Transverse colon (tissue), 4 donors: ENCODE measurements around the gene SLC29A3. TPM values are rescaled to one million over a fixed set of nuclear protein-coding genes. Genes with fewer than 3 reads are reported as not detected.

Experiments
- DNase-seq: peaks from one replicate; pipeline ENCODE4 v3.0.0-alpha.2; 2019
- H3K27ac ChIP-seq, 4 donors: fragments of 200-600 bp; sonication (generic); 2 replicates each; pipeline ENCODE4 v1.5.1; 2016 to 2018; ENCODE audit warnings: inconsistent platforms in 4 of 4
- H3K27me3 ChIP-seq: fragments of 200-600 bp; sonication (generic); 2 replicates; pipeline ENCODE4 v1.5.1; 2017; ENCODE audit warnings: inconsistent platforms
- H3K36me3 ChIP-seq, 4 donors: fragments of 200-600 bp; sonication (generic); 2 replicates each; pipeline ENCODE4 v1.5.1; 2017 to 2019; ENCODE audit warnings: inconsistent platforms in 4 of 4
- H3K4me1 ChIP-seq, 4 donors: fragments of 200-600 bp; sonication (generic); 2 replicates each; pipeline ENCODE4 v1.5.1; 2017 to 2020; ENCODE audit warnings: inconsistent platforms in 4 of 4
- H3K4me3 ChIP-seq, 4 donors: fragments of 200-600 bp; sonication (generic); 1 replicate in 1 of 4; 2 replicates in 3 of 4; pipeline versions ENCODE4 v1.5.1 to v1.6.1; 2017 to 2019; ENCODE audit warnings: inconsistent platforms in 4 of 4
- H3K9me3 ChIP-seq, 2 donors: fragments of 200-600 bp; sonication (generic); 2 replicates each; pipeline ENCODE4 v1.5.1; 2017 to 2019; ENCODE audit warnings: inconsistent platforms in 2 of 2
- EP300 ChIP-seq: sonication (generic); formaldehyde crosslinking; IDR thresholded peaks from one replicate; pipeline ENCODE4 v1.6.1; 2017; ENCODE audit warnings: antibody characterized with exemption, low read depth
- POLR2A ChIP-seq: fragments of 450-650 bp; IDR thresholded peaks from one replicate; pipeline ENCODE4 v1.6.1; 2016; ENCODE audit warnings: antibody characterized with exemption, mild to moderate bottlenecking, moderate library complexity
- POLR2AphosphoS5 ChIP-seq, 3 donors: sonication (generic); formaldehyde crosslinking; IDR thresholded peaks; one replicate each; pipeline ENCODE4 v1.6.1; 2016; ENCODE audit warnings: antibody characterized with exemption in 3 of 3
- WGBS, 2 donors: methylation state at CpG; one replicate each; pipeline ENCODE4 v1.1.5; 2018; ENCODE audit warnings: low coverage in 1 of 2; 5-methylcytosine and 5-hydroxymethylcytosine counted together
- in situ Hi-C, 4 donors: fragments of 200-750 bp; cut with MboI; loops; one replicate each; pipeline versions ENCODE4 v1.15.0 to v1.15.1; 2017; ENCODE audit warnings: low sequenced_read_pairs in 3 of 4, low pct_ligation_motif_present in 1 of 4, low pct_unique_long_range_greater_than_20kb in 1 of 4
- intact Hi-C: fragments of 100-400 bp; cut with DNase I; formaldehyde crosslinking; loops from one replicate; pipeline ENCODE4 v1.15.1; 2023; ENCODE audit warnings: low total_unique reads
- total RNA-seq, 4 donors: library from RNA; depleted of rRNA; stranded (reverse); fragments of >200 nt; gene quantifications; one replicate each; pipeline ENCODE4 v1.1.0, GENCODE V29; 2016
- TF ChIP-seq, protein P1 (sequence below), 5 experiments: fragments of 200-600 bp in 3 of 5; fragments of 450-650 bp in 2 of 5; sonication (generic) in 3 of 5; IDR thresholded peaks; 1 replicate in 2 of 5; 2 replicates in 3 of 5; pipeline ENCODE4 v1.5.1; 2016 to 2017; ENCODE audit warnings: antibody characterized with exemption in 5 of 5, inconsistent platforms in 3 of 5, mild to moderate bottlenecking in 2 of 5, moderate library complexity in 1 of 5

The SLC29A3 gene
- total RNA-seq, 4 donors from 2014 or later: 0.75 to 6.4 (median 3.4) TPM

GRCh38 chr10:71342573-71343391, 23.7 kb downstream of the SLC29A3 start:
- H3K27ac ChIP-seq: peak overlapping the region; percentile 2 to 79 (median 62)
- no peak overlapping the region for H3K4me3 ChIP-seq
- no peaks in the 10 kb centered on the region for H3K9me3 ChIP-seq
- no peaks in the 10 kb centered on the region for H3K36me3 ChIP-seq
- in situ Hi-C loops: no loop called here
- TF ChIP-seq, protein P1, sequence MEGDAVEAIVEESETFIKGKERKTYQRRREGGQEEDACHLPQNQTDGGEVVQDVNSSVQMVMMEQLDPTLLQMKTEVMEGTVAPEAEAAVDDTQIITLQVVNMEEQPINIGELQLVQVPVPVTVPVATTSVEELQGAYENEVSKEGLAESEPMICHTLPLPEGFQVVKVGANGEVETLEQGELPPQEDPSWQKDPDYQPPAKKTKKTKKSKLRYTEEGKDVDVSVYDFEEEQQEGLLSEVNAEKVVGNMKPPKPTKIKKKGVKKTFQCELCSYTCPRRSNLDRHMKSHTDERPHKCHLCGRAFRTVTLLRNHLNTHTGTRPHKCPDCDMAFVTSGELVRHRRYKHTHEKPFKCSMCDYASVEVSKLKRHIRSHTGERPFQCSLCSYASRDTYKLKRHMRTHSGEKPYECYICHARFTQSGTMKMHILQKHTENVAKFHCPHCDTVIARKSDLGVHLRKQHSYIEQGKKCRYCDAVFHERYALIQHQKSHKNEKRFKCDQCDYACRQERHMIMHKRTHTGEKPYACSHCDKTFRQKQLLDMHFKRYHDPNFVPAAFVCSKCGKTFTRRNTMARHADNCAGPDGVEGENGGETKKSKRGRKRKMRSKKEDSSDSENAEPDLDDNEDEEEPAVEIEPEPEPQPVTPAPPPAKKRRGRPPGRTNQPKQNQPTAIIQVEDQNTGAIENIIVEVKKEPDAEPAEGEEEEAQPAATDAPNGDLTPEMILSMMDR (IDR thresholded peaks at IDR 0.05): no peak
- TF ChIP-seq EP300 (no peak), POLR2A (no peak), POLR2AphosphoS5 (IDR thresholded peaks at IDR 0.05) (no peak)
- no peak for DNase-seq
- no peaks in the 10 kb centered on the region for H3K27me3 ChIP-seq
- 68 to 83% methylated on average over 2 to 8 of the region's 8 CpGs for WGBS, 2 donors
- intact Hi-C loops: no loop called here
- H3K4me1 ChIP-seq: peaks cover 10 to 28% (median 16%) of the 10 kb centered on the region in 4 donors

- TF ChIP-seq, protein P1 (IDR thresholded peaks at IDR 0.05): no peak
- TF ChIP-seq POLR2AphosphoS5 (IDR thresholded peaks at IDR 0.05): peak in 2 of 3 donors; percentile 32 to 52
- Histone ChIP-seq H3K4me1 (peaks cover 10 to 34% (median 16%) of the 10 kb centered on the region in 4 donors), H3K27ac (peak overlapping the region; percentile 59 to 79 (median 62)), H3K27me3 (no peaks in the 10 kb centered on the region), H3K4me3 (no peak overlapping the region), H3K9me3 (no peaks in the 10 kb centered on the region), H3K36me3 (no peaks in the 10 kb centered on the region)
- in situ Hi-C loops: no loop called here
- 54% methylated on average over 5 of the region's 5 CpGs; no CpG with 5 or more reads in 1 of the 2 donors for WGBS, 2 donors
- peak; percentile 73 for DNase-seq
- intact Hi-C loops: no loop called here
These were observed 24.3 kb downstream of the SLC29A3 start for GRCh38 chr10:71343392-71343773.

DNA sequence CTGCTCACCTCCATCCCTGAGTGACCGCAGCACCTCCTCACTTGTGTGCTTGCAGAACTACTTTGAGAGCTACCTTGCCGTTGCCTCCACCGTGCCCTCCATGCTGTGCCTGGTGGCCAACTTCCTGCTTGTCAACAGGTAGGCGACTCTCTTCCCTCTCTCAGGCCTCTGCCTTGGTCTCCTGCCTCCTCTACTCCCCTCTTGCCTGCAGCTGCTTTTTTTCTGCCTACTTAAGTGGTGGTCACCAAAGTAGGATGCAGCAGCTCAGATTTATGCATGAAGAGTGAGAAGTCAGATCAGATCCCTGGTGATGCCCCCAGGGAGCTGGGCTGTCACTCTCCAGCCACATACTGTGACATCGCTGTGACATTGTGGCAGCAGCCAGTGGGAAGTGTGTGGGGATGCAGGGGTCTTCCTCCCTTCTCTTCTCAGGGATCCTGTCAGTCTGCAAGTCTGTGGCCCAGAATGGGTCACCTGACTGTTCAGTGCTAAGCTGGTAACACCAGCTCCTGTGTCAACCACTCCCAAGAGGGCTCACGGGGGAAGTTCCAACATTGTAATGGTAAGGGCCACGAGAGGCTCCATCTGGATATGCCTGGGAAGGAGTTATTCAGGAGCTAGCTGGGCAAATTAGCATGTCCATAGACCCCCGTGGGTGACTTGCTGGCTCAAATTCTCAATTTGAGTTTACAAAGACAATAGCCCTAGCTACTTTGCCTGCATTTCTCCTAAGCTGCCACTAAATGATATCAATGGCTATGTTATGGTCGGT, 25.3 kb downstream of the SLC29A3 start:
- TF ChIP-seq EP300 (no peak), POLR2A (no peak), POLR2AphosphoS5 (IDR thresholded peaks at IDR 0.05) (no peak)
- TF ChIP-seq, protein P1 (IDR thresholded peaks at IDR 0.05): no peak
- Histone ChIP-seq H3K4me3 (no peak overlapping the region), H3K27ac (peak overlapping the region; percentile 59 to 79 (median 62)), H3K36me3 (no peaks in the 10 kb centered on the region), H3K27me3 (no peaks in the 10 kb centered on the region), H3K4me1 (peaks cover 10 to 35% (median 19%) of the 10 kb centered on the region in 4 donors), H3K9me3 (no peaks in the 10 kb centered on the region)
- WGBS, 2 donors: 87% methylated on average over 9 of the region's 9 CpGs; no CpG with 5 or more reads in 1 of the 2 donors
- in situ Hi-C loops: no loop called here
- DNase-seq: no peak
- intact Hi-C loops: no loop called here

GRCh38 chr10:71344993-71345480, 26.0 kb downstream of the SLC29A3 start:
- TF ChIP-seq POLR2AphosphoS5 (IDR thresholded peaks at IDR 0.05): no peak
- TF ChIP-seq, protein P1 (IDR thresholded peaks at IDR 0.05): no peak
- no peak for TF ChIP-seq POLR2A
- TF ChIP-seq EP300: no peak

More at GRCh38 chr10:71344993-71345480, 26.0 kb downstream of the SLC29A3 start:
- 50 to 67% methylated on average over 1 to 3 of the region's 3 CpGs for WGBS, 2 donors
- Histone ChIP-seq H3K9me3 (no peaks in the 10 kb centered on the region), H3K27me3 (no peaks in the 10 kb centered on the region), H3K4me3 (no peak overlapping the region), H3K4me1 (peaks cover 10 to 32% (median 17%) of the 10 kb centered on the region in 4 donors), H3K27ac (no peak overlapping the region), H3K36me3 (no peaks in the 10 kb centered on the region)
- intact Hi-C loops: no loop called here
- in situ Hi-C loops: no loop called here
- no peak for DNase-seq
